IPS DF 19.7 (cell line): ENCODE measurements around the gene OR1I1.
"Not testable (repeated sequence)": the region's sequence is repeated elsewhere in the genome, so short reads cannot be mapped to it uniquely, and the experiment has no call there.

Source experiments
- DNase-seq: peaks from one replicate; pipeline ENCODE4 v3.0.0-alpha.2; 2013; ENCODE audit warnings: low read depth, low spot score

Gene OR1I1

GRCh38 chr19:15081911-15082310, at the start of gene OR1I1:
Gene OR1I1, plus strand, starts transcription at chr19:15082211. Its CDS starts 4,855 bp downstream, at chr19:15087066.
- no peak for DNase-seq

GRCh38 chr19:15035795-15036311, 46.2 kb upstream of the OR1I1 start:
- DNase-seq: no peak

GRCh38 chr19:15037586-15037985, 44.4 kb upstream of the OR1I1 start:
- no peak for DNase-seq

GRCh38 chr19:15038294-15038693, 43.7 kb upstream of the OR1I1 start:
- DNase-seq: no peak

GRCh38 chr19:15042003-15042402, 40.0 kb upstream of the OR1I1 start:
- DNase-seq: no peak

GRCh38 chr19:15042826-15043225, 39.2 kb upstream of the OR1I1 start:
- no peak for DNase-seq

GRCh38 chr19:15045506-15045905, 36.5 kb upstream of the OR1I1 start:
- no peak for DNase-seq

- DNase-seq: no peak
Observed at GRCh38 chr19:15047680-15048079, 34.3 kb upstream of the OR1I1 start.

GRCh38 chr19:15048128-15048527, 33.9 kb upstream of the OR1I1 start:
- DNase-seq: no peak

- DNase-seq: no peak
Observed at GRCh38 chr19:15048885-15049541, 33.0 kb upstream of the OR1I1 start, which contains the start of gene CASP14. Gene CASP14, plus strand, starts transcription at chr19:15049480. Its CDS starts 2,772 bp downstream, at chr19:15052252.

- no peak for DNase-seq
Observed at GRCh38 chr19:15050639-15051038, 31.4 kb upstream of the OR1I1 start.

GRCh38 chr19:15062036-15062435, 20.0 kb upstream of the OR1I1 start:
- no peak for DNase-seq

GRCh38 chr19:15070386-15070785, 11.6 kb upstream of the OR1I1 start:
- DNase-seq: not testable (repeated sequence)

- no peak for DNase-seq
Observed at GRCh38 chr19:15072930-15073647, 8.9 kb upstream of the OR1I1 start.

- no peak for DNase-seq
Observed at GRCh38 chr19:15074371-15074770, 7.6 kb upstream of the OR1I1 start.

- no peak for DNase-seq
Observed at GRCh38 chr19:15075806-15076205, 6.2 kb upstream of the OR1I1 start.

- not testable (repeated sequence) for DNase-seq
Observed at GRCh38 chr19:15080002-15080401, 2.0 kb upstream of the OR1I1 start.

- DNase-seq: no peak
Observed at GRCh38 chr19:15087182-15087581, 5.2 kb downstream of the OR1I1 start.

GRCh38 chr19:15091918-15092753, 10.1 kb downstream of the OR1I1 start:
- DNase-seq: no peak

- DNase-seq: no peak
Observed at GRCh38 chr19:15093001-15093400, 11.0 kb downstream of the OR1I1 start.

- DNase-seq: no peak
Observed at GRCh38 chr19:15096223-15096622, 14.2 kb downstream of the OR1I1 start.

GRCh38 chr19:15097980-15098379, 16.0 kb downstream of the OR1I1 start:
- DNase-seq: not testable (repeated sequence)
